ENCODE data around the gene DNM3. TPM values are rescaled to one million over a fixed set of nuclear protein-coding genes. Genes with fewer than 3 reads are reported as not detected.

Gene DNM3
- polyA plus RNA-seq, 1 of the 3 experiments (the other 2 are of a cell fraction): 0.43 TPM

DNA sequence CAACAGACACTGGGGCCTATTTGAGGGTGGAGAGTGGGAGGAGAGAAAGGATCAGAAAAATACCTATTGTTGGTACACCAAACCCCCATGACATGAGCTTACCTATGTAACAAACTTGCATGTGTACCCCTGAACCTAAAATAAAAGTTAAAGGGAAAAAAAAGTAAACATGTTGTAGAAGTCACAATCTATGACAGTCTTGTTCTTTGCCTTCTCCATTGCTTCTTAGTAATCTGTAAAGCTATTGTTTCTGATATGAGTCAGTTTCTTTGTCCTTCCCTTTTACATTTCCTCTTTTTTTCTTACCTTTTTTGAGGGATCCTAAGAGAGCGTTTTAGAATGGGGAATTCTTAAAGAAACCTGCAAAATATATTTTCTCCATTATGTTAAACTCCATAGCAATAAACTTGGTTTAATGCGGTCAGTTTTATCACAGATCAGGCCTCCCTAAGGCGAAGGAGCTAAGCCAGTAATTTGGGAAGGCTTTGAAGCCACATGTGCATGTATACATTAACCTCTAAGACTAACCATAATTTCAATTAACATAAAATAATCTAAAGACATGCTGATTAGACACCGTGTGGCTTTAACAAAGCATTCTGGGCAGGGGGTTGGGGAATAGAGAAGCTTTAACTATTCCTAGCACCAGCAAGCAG lies 501.4 kb downstream of the DNM3 start:
- Histone ChIP-seq H3K4me2 (peak overlapping the region; percentile 70), H3K9me3 (peaks cover 9% of the 10 kb centered on the region; the same call in 1 of the 2 replicates), H3K27me3 (ENCODE audit: insufficient read depth) (no peaks in the 10 kb centered on the region), H3K27ac (ENCODE audit: low read depth in 2 of 2, low read length in 1 of 2) (peak overlapping the region; percentile 93 to 99), H3K79me2 (ENCODE audit: insufficient read depth) (no peaks in the 10 kb centered on the region), H2AFZ (ENCODE audit: low read depth) (peak overlapping the region; percentile 78), H4K20me1 (ENCODE audit: insufficient read depth) (no peaks in the 10 kb centered on the region), H3K9ac (peak overlapping the region; percentile 76), H3F3A (replicated peaks; ENCODE audit: insufficient read depth) (peaks cover 29% of the 10 kb centered on the region), H3K36me3 (replicated peaks in 1 of 2; ENCODE audit: control insufficient read depth in 1 of 2, insufficient read depth in 2 of 2, low read length in 1 of 2) (no peaks in the 10 kb centered on the region), H3K4me1 (ENCODE audit: control insufficient read depth in 1 of 2, insufficient read depth in 2 of 2, low read depth in 1 of 2, low read length in 1 of 2) (peaks cover 9 to 20% of the 10 kb centered on the region in 2 experiments; a peak in 3 of 4 replicates), H3K9me2 (no peaks in the 10 kb centered on the region), H3K4me3 (ENCODE audit: low read depth in 2 of 2, low read length in 1 of 2) (no peak overlapping the region; a peak in 2 of 4 replicates)
- ChIA-PET CTCF (no interaction called here), POLR2A (no interaction called here)
- WGBS (ENCODE audit: low lambda C conversion rate): 68% methylated on average over 4 of the region's 4 CpGs
- DNase-seq: no peak
- TF ChIP-seq MXI1 (IDR thresholded peaks at IDR 0.05; ENCODE audit: low read depth, low read length) (no peak), SIN3A (IDR thresholded peaks at IDR 0.05; ENCODE audit: borderline replicate concordance, low read depth, low read length) (no peak), TAF1 (IDR thresholded peaks at IDR 0.05; ENCODE audit: borderline replicate concordance, low read depth, low read length) (no peak), NFIC (IDR thresholded peaks at IDR 0.05; ENCODE audit: borderline replicate concordance) (no peak), CHD2 (IDR thresholded peaks at IDR 0.05; ENCODE audit: low read length, partially characterized antibody) (no peak), RFX5 (IDR thresholded peaks at IDR 0.05; ENCODE audit: low read length) (no peak), ELF1 (IDR thresholded peaks at IDR 0.05) (no peak), TCF12 (IDR thresholded peaks at IDR 0.05) (no peak), RCOR1 (IDR thresholded peaks at IDR 0.05; ENCODE audit: low read length) (no peak), GATA2 (CRISPR knock-in tag; IDR thresholded peaks at IDR 0.05) (no peak), FOXM1 (IDR thresholded peaks at IDR 0.05; ENCODE audit: low read depth) (no peak), NRF1 (IDR thresholded peaks at IDR 0.05; ENCODE audit: low read depth, low read length) (no peak)
- TF ChIP-seq, protein P1, sequence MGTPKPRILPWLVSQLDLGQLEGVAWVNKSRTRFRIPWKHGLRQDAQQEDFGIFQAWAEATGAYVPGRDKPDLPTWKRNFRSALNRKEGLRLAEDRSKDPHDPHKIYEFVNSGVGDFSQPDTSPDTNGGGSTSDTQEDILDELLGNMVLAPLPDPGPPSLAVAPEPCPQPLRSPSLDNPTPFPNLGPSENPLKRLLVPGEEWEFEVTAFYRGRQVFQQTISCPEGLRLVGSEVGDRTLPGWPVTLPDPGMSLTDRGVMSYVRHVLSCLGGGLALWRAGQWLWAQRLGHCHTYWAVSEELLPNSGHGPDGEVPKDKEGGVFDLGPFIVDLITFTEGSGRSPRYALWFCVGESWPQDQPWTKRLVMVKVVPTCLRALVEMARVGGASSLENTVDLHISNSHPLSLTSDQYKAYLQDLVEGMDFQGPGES (IDR thresholded peaks at IDR 0.05; ENCODE audit: low read depth, low read length): no peak
- TF ChIP-seq, protein P2, sequence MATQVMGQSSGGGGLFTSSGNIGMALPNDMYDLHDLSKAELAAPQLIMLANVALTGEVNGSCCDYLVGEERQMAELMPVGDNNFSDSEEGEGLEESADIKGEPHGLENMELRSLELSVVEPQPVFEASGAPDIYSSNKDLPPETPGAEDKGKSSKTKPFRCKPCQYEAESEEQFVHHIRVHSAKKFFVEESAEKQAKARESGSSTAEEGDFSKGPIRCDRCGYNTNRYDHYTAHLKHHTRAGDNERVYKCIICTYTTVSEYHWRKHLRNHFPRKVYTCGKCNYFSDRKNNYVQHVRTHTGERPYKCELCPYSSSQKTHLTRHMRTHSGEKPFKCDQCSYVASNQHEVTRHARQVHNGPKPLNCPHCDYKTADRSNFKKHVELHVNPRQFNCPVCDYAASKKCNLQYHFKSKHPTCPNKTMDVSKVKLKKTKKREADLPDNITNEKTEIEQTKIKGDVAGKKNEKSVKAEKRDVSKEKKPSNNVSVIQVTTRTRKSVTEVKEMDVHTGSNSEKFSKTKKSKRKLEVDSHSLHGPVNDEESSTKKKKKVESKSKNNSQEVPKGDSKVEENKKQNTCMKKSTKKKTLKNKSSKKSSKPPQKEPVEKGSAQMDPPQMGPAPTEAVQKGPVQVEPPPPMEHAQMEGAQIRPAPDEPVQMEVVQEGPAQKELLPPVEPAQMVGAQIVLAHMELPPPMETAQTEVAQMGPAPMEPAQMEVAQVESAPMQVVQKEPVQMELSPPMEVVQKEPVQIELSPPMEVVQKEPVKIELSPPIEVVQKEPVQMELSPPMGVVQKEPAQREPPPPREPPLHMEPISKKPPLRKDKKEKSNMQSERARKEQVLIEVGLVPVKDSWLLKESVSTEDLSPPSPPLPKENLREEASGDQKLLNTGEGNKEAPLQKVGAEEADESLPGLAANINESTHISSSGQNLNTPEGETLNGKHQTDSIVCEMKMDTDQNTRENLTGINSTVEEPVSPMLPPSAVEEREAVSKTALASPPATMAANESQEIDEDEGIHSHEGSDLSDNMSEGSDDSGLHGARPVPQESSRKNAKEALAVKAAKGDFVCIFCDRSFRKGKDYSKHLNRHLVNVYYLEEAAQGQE (IDR thresholded peaks at IDR 0.05; ENCODE audit: low read depth, low read length): no peak
- TF ChIP-seq, protein P3, sequence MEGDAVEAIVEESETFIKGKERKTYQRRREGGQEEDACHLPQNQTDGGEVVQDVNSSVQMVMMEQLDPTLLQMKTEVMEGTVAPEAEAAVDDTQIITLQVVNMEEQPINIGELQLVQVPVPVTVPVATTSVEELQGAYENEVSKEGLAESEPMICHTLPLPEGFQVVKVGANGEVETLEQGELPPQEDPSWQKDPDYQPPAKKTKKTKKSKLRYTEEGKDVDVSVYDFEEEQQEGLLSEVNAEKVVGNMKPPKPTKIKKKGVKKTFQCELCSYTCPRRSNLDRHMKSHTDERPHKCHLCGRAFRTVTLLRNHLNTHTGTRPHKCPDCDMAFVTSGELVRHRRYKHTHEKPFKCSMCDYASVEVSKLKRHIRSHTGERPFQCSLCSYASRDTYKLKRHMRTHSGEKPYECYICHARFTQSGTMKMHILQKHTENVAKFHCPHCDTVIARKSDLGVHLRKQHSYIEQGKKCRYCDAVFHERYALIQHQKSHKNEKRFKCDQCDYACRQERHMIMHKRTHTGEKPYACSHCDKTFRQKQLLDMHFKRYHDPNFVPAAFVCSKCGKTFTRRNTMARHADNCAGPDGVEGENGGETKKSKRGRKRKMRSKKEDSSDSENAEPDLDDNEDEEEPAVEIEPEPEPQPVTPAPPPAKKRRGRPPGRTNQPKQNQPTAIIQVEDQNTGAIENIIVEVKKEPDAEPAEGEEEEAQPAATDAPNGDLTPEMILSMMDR (IDR thresholded peaks at IDR 0.05): no peak
